HG03342 (cell line): ENCODE measurements around the gene DDX17.

Experiments used
- ATAC-seq: cut with Tn5 transposase; IDR thresholded peaks from one replicate; pipeline ENCODE4 v1.9.1; 2021; ENCODE audit warnings: mild to moderate bottlenecking, moderate library complexity; ENCODE audit not compliant: unreplicated experiment

The DDX17 gene

DNA sequence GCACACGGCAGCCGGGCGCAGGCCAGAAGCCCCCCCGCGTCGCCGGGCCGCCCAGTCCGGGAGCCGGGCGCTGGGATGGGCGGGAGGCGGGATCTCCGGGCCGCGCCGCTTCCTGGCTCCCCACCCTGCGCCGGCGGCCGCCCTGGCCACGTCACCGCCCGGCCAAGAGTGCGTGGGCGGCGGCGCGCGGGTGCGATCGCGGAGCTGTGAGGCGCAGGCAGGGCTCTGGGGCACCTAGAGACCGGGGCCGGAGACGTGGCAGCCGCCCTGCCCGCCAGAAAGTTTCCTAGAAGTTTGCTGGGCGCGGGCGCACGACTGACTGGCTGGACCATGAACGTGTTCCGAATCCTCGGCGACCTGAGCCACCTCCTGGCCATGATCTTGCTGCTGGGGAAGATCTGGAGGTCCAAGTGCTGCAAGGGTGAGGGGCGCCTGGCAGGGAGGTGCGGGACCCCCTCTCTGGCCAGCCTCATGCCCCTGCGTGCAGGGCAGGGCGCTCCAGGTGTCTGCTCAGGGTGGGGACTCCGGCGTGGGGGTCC, 38.1 kb downstream of the DDX17 start, which contains the start of gene KDELR3:
KDELR3 (plus strand) TSS at position 193 of the 539 bp plus-strand sequence; CDS start at position 331, 138 bp downstream.
- ATAC-seq, result no peak

- ATAC-seq, result no peak
Measured at GRCh38 chr22:38467438-38467903, 38.6 kb downstream of the DDX17 start.

- no peak for ATAC-seq
Measured at GRCh38 chr22:38465673-38466490, 40.2 kb downstream of the DDX17 start.

DNA sequence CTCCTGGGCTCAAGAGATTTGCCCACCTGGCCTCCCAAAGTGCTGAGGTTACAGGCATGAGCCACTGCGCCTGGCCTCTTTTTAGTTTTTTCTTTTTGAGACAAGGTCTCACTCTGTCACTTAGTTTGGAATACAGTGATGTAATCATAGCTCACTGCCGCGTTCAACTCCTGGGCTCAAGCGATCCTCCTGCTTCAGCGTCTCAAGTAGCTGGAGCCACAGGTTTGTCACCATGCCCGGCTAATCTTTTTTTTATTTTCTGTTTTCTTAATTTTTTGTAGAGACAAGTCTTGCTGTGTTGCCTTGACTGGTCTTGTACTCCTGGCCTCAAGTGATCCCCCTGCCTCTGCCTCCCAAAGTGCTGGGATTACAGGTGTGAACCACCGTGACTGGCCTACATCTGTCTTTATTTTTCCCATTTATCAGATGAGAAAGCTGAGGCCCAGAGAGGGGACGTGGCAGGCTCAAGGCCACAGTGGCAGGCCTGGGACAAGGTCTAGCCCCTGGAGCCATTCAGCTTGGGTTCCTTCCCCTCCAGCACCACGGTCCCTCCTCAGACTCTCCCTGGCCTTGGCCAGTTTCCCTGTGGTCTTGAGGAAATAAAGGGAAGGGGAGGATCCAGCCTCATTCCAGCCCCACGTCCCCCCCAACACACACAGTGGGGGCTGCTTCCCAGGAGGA, 41.0 kb downstream of the DDX17 start:
- no peak for ATAC-seq

DNA sequence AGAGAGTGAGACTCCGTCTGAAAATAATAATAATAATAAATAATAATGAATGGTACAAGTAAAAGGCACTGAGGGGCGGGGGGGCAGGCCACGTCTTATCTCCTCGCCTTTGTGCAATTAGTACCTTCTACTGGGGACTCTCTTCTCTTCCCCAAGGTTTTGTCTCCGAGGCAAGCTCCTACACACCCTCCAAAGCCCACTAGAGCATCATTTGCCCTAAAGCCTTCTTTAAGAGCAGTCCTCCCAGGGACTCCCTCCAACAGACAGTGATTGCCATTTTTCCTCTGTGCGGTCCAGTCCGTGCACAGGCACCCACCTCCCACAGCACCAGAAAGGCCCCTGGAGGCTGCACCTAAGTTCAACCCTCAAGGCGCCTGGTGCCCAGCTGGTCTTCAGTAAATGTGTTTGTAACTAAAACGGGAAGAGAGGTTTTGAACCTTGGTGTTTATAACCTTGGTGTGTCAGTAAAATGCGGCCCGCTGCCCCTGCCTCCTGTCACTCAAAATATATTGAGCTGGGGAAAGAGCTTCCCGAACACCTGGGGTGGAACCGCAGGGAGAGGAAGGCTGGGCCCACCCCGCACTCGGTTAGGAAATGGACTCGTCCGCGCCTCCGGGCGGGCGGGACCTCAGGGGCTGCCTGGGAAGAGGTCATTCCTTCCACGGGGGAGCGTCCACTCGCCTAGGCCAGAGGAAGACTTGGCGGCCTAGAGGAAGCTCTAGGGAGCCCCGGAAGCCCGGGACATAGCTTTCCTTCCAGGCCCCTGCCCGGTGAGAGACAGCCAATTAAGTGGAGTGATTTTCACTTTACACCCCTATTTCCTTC, 42.9 kb downstream of the DDX17 start:
- ATAC-seq, result no peak

DNA sequence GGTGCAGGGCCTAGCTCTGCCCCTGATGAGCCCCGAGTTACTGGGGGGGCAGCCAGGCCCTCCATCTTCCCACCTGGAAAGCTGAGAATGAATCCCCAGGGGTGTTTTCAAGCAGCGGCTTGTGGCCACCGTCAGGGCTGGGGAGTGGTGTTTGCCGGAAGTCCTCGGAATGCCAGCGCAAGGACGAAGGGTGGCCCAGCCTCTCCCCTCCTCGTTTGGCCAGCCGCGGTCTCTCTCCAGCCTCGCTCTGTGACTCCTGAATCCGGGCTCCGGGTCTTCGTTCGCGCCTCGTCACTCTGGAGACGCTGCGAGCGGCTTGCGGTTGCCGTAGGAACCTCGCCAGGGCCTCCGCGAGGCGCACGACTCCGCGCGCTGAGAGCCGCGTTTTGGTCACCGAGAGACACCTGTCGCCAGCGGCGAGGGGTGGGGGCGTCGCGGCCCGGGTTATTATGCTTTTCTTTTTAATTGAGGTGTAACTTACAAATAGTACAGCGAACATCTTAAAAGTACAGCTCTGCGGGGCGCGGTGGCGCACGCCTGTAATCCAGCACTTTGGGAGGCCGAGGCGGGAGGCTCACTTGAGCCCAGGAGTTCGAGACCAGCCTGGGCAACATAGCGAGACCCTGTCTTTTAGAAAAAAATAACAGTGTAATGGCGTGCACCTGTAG, 44.6 kb downstream of the DDX17 start:
- ATAC-seq, result no peak

DNA sequence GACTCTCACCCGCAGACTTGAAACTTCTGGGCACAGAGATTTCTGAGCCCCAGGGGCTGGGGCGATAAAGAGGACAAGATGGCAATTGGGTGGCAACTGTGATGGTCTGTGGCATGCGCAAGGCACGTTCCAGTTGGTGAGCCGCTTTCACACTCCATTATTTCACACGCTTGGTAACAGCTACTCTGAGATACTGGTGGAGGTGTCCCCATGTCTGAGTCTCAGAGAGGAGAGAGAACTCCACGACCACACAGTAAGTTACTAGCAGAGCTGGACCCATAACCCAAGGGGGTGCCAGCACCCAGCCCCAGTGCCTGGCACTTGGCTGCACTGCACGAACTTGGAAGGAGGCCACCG, 45.1 kb downstream of the DDX17 start:
- ATAC-seq, result no peak

- no peak for ATAC-seq
Measured at GRCh38 chr22:38460426-38460840, 45.7 kb downstream of the DDX17 start.

DNA sequence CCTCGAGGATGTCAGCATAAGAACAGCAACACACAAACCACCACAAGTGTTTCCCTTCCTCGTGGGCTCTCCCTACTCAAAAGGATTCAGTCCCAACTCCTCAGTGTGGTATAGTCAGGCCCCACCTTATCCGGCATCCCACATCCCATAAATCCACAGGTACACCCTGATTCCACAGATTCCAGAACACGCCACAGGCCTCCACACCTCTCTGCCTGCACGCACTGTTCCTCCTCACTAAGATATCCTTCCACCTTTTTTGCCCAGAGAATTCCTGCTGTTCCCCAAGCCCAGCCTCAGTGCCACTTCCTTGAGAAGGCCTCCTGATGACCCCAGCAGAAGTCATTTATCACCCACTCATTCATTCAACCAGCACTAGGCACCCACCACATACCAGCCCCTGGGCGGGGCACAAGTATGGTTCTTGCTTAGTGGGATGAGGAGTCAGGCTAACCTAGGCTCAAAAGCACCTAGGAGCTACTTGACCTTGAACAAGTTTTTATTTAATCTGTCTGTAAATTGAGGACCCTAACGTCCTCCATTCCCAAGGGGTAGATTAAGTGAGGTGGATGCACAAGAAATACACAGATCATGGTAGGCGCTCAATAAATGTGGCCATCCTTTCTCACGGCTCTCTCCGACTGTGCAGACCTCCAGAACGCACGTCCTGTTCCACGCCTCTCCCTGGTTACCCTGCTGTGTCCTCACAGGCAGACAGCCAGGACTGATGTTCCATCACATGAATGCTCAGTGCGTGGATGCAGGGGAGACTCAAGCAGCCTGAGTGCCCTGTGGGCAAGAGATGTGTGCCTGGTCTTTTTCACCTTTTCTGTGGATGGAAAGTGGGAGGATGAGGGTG, 49.0 kb downstream of the DDX17 start:
- ATAC-seq, result no peak

DNA sequence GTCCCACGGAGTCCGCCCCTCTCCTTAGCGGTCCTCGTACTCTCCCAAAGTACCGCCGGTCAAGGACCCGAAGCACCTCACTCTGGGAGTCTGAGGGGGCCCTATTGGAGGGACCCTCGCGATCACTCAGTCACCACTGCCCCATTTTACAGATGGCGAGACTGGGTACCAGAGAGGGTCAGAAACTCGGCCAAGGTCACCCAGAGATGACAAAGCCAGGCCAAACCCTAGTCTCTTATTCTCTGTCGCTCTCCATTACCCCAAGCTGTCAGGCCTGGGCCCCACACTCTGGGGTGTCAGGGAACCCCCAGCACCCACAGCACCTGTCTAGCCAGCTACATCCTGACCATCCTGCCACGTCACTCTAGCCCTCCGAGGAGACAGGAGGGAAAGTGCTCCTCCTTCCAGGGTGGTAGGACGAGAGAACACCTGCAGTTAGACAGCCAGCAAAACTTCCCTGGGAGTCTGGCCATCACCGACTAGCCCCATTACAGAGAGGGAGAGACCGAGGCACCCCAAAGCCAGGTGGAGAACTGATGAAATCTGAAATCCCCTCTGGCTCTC, 49.8 kb downstream of the DDX17 start:
- ATAC-seq, result no peak

DNA sequence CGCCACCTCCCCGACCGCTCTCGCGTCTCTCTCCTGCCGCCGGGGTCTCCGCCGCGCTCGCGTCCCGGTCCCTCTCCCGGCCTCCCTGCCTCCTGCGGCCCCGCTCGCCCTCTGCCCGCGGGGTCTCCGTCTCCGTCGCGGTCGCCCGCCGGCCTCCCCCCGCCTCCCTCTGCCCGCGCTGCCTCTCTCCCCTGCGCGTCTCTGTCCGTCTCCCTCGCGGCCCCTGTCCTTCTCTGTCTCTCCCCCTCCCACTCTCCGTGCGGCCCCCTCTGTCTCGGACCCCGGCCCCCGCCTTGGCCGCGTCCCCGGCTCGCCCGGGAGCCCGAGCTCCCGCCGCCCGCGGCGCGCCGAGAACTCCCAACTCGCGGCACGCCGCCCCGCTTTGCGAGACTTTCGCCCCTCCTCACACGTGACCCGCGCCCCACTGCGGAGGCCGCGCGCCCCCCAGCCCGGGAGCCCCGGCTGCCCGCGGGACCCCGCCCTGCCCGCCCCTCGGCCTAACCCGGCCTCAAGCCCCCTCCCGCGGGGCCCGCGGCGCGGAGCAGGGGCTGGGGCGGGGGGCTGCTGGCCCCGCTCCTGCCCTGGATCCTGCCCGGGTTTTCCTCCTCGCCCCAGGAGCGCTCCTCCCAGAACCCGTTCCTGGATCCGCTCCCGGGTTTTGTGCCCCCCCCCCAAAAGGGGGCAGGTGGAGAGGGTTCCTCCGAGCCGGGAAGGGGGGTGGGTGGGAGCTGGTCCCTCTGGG, 50.4 kb downstream of the DDX17 start:
- no peak for ATAC-seq

GRCh38 chr22:38455076-38455529, 51.0 kb downstream of the DDX17 start, which contains the start of gene KCNJ4:
Gene KCNJ4, minus strand, starts transcription at chr22:38455199. Its CDS starts 27,067 bp downstream, at chr22:38428132.
- no peak for ATAC-seq

DNA sequence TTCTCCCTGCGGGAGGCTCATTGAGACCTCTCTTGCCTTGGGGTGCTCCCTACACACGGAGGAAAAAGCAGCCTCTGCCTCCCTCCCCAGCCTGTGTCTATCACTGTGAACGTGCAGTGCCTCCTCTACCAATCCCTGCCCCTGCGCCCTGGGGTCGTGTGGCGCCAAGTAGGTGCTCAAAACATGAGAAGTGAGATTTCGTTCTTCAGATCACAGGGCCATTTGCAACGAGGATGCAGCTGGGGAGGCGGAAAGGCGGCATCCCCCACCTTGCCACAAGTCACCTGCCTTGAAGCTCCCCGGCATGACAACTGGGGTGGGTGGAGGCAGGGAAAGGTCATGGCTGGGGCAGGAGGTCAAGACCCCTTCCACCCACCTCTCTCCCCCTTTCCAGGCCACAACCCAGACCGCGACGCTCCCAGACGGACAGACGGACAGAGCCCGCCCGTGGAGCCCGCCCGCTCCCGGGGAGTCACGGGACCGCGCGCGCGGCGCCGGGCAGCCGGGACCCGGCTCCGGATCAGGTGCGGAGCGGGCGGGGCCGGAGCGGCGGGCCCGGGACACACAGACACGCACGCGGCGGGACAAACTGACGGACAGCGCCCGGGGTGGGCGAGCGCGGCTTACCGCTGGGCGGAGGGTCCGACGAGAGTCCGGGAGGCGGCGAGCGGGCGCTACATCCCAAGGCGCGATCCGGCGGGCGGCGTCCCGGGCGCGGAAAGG, 51.6 kb downstream of the DDX17 start:
- no peak for ATAC-seq

GRCh38 chr22:38453996-38454352, 52.1 kb downstream of the DDX17 start:
- ATAC-seq, result no peak

- no peak for ATAC-seq
Measured at GRCh38 chr22:38453066-38453672, 52.9 kb downstream of the DDX17 start.

DNA sequence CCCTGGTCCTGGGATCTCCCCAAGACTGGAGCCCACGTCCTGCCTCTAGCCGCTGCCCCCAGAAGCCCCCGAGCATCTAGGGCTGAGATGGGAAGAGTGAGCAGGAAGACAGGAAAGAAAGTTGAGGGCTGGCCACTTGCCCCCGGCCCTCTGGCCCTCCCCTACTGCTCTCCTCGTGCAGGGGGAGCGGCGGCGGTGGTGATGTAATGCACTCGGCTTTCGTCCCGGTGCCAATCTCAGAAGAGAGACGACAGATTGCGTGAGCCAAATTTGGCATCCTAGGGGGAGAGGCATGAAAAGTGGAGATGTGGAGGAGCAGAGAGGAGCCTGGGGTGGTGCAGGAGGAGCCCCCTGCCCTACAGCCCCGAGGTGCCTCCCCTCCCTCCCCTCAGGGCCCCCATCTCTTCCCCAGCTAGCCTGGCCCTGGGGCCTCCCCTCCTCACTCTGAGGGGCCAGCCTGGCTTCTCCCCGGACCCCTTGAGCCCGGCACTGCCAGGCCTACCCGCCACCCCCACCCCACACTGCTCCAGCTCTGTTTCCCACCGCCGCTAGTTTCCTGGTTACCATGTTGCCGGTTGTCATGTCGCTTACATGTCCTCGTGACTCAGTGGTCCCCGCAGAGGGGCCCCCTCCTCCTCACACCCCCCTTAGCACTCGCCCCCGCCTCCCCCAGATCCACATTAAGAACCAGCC, 53.6 kb downstream of the DDX17 start:
- ATAC-seq, result no peak

GRCh38 chr22:38451864-38452263, 54.2 kb downstream of the DDX17 start:
- ATAC-seq, result no peak
